Measurements from ENCODE around the gene CCR2.
"Not testable (repeated sequence)": the region's sequence is repeated elsewhere in the genome, so short reads cannot be mapped to it uniquely, and the experiment has no call there.

The CCR2 gene

DNA sequence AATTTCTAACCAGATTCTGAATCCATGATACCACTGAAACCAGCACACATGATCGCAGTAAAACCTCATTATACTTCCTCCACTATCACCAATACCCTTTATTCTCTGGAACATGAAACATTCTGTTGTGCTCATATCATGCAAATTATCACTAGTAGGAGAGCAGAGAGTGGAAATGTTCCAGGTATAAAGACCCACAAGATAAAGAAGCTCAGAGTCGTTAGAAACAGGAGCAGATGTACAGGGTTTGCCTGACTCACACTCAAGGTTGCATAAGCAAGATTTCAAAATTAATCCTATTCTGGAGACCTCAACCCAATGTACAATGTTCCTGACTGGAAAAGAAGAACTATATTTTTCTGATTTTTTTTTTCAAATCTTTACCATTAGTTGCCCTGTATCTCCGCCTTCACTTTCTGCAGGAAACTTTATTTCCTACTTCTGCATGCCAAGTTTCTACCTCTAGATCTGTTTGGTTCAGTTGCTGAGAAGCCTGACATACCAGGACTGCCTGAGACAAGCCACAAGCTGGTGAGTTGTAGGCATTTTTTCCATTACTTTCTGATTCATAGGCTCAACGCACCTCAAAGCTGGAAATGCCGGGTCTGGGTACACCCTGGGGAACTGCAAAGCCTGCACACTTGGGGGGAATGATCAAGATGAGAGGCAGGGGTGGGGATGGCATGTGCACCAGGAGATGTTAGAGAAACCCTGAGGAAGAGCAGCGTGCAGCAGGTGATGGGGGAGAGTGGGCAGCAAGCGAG is at the start of gene CCR2:
Gene CCR2, plus strand, starts transcription at position 465 of the 764 bp plus-strand sequence. CDS start 3,417 bp downstream, outside the sequence.
- DNase-seq, result no peak

DNA sequence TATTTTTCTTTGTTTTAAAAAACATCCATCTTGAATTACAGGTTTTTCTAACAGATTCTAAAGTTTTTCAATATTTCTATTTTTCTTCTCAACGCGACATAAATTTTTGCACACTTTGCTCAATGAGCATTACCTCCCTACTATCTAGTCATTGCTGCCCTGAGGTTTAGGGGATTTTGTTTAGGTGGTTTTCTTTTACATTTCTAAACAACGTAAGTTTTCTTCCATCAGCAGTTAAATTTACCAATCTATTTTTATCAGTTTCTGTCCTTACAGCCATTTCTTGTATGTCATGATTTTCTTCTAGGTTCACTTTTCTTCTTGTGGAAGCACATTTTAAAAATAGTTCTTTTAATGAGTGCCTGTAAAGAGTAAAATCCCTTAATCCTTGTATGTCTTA is 49.2 kb upstream of the CCR2 start:
- DNase-seq, result no peak

DNA sequence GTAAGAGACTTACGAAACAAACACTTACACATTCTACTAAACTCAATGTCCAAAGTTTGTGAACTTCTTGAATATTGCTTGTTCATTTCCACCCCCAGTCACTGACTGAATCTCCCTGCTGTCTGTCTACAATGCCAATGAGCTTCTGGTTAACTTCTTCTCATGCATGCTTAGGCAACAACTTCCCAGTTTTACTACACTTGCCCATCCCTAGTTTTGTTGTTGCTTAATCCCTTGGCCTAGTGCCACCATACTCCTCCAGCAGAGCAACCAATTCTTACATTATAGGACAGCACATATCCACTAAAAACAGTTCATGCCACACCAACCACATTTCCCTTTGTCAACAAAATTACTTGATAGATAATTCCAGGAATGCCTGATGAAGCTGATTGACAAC is 40.9 kb upstream of the CCR2 start:
- no peak for DNase-seq

DNA sequence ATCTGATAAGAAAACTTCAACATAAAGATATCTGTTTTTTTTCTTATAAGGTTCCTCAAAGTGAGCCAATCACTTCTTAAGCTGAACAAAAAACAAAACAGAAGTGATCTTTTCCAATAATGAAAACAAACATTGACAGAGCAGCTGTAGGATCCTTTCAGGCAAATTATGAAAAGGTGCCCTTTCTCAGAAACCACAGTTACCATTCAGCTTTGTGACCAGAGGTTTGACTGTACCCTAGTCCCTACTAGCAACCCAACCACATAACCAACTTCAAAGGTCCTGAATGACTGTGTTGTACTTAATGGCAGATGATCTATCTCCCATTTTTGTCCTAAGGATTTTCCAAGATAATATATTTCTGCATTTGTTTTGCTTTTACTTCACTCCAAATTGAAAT is 39.4 kb upstream of the CCR2 start:
- no peak for DNase-seq

DNA sequence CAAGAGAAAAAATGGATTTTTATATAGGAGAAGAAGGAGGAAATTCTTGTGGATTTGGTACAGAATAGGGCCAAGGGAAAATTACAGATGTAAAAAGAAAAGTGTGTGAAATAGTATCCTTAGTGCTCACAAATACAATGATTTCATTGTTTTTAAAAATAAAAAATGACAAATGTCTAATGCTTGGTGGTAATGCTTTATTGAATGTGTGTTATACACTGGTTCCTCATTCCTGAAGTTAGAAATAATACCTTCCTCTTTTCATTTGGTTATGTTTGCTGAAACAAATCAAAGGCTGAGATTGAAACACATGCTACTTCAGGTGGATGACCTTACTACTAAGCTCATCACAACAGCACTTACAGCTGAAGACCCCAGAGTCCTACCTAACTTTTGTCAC is 37.7 kb upstream of the CCR2 start:
- no peak for DNase-seq

DNA sequence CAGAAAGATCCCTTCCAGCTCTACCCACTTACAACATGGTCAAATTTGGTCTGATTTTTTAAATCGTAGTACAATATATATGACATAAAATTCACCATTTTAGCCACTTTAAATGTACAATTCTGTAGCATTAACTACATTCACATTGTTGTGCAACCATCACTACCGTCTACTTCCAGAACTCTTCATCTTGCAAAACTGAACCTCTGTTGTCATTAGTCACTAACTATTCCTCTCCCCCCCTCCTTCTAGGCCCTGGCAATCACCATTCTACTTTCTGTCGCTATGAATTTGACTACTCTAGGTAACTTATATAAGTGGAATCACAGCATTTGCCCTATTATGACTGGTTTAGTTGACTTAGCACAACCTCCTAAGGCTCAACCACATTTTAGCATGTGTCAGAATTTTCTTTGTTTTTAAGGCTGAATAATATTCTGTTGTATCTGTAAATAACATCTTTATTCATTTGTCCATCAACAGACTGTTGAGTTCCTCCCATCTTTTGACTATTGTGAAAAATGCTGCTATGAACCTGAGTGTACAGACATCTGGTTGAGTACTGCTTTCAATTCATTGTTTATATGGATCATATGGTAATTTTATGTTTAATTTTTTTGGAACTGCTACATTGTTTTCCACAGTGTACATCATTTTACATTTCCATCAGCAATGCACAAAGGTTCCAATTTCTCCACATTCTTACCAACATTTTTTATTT is 35.5 kb upstream of the CCR2 start:
- no peak for DNase-seq

DNA sequence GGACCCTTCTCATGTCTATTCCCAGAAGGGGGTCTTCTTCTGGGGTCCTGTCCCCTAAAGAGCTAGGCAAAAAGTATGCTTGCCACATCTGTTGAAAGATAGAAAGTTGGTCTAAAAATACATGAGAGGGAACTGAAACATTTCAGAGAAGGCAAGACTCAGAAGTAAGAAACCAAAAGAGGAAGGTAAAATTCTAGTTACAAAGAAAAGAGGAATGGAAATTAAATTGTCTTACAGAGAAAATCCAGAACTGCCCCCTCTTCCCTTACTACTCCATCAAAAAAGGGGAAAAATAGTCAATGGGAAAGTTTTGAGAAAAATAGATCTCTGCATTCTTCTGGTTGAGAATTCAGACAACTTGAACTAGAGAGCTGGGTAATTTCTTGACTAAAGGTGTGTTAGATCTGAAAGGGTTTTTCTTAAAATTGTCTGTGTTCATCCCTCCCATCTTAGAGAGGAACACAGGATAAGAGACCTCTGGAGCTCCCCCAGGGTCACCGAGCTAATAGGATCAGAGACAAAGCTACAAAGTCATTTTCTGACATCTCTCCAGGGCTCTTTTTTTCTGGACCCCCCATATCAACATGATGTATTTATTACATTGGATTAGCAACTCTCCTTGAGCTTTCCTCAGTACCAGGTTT is 32.3 kb upstream of the CCR2 start:
- no peak for DNase-seq

DNA sequence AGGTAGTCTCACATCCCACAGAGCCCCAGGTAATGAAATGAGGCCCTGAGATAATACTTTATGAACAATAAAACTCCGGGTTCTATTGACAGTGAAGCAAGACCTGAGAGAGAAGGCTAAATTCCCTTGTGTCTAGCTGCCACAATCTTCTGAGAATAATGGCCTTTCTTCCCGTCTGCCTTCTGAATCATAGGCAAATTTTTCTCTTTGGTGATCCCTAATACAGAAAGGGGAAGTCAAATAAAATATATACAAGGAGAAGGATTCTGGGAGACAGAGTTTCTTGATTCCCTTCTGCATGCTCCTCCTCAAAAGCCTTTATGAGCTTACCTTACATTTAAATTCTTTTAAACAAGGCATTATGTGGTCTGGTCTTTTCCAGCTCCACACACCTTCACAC is 29.9 kb upstream of the CCR2 start:
- no peak for DNase-seq

DNA sequence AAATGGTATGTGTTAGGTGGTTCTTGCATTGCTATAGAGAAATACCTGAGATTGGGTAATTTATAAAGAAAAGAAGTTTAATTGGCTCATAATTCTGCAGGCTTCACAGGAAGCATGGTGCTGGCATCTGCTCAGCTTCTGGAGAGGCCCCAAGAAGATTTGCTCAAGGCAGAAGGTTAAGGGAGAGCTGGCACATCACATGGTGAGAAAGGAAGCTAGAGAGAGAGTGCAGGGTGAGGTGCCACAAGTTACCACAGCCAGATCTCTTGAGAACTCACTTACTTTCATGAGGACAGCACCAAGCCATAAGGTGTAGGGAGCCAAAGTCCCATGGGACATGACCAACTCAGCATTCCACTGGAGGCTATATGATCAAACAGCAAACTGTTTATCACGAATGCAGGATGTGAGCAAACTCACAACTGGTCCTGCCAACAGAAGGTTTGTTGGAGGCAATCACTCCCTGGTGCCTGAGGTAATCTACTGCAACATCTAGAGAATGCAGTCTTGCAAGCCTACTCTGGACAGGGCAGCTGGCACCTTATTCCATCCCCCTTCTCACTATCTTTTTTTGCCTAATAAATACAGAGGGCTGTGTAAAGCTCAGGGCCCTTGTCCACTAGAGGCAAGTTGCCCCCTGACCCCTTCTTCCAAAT is 28.1 kb upstream of the CCR2 start:
- no peak for DNase-seq

DNA sequence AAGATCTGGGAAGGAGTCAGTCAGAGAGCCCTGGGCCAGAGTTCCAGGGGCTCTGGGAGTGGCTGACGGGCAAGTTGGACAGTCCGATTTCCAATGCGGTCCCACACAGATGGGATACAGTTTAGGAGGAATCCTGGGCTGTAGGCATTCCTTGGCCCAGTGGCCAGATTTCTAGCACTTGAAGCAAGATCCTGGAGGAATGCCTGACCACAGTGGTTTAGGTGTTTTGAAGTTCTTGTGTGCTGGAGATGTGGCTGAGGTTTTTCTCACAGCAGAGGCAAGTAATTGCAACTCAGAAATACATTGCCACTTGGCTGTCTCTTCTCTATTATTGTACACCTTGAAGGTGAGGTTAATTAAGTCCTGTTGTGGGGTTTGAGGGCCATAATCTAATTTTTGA is 23.2 kb upstream of the CCR2 start:
- not testable (repeated sequence) for DNase-seq

DNA sequence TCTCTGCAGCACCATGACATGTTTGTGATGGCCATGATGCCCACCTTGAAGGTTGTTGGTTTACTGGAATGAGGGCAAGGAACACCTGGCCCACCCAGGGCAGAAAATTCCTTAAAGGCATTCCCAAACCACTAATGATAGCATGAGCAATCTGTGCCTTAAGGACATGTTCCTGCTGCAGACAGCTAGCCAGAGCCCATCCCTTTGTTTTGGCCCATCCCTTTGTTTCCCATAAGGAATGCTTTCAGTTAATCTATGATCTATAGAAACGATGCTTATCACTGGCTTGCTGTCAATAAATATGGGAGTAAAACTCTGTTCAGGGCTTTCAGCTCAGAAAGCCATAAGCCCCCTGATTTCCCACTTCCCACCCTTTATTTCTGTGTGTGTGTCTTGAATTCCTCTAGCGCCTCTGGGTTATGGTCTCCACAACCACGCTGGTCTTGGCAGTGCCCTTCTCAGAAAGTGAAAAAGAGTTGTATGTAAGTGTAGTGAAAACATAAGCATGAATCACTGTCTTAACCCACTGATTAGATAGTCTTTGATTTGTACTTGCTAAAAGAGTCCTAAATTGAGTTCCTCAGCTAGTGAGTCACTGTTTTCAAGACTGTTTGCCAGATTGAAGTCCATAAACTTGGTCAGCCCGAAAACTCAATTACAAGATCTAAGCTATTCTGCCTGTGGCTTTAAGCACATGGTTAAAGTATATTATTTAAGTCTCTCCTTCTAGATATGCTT is 19.0 kb upstream of the CCR2 start:
- DNase-seq, result no peak

DNA sequence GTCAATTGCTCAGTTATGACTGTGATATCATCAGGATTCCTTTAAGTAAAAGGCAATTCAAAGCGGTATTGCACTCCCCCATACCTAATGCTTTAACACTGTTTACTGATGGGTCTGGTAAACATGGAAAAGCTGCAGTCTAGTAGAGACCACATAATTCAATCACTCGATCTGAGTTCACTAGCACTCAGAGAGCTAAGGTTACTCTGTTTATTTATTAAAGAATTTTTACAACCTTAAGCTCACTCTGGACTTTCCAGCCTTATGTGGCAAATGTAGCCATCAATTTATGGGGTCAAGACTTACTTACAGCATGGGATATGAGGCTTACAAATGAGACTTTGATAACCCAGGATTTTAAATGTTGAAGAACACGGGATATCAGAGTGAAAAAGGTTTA is 18.4 kb upstream of the CCR2 start:
- DNase-seq, result no peak

DNA sequence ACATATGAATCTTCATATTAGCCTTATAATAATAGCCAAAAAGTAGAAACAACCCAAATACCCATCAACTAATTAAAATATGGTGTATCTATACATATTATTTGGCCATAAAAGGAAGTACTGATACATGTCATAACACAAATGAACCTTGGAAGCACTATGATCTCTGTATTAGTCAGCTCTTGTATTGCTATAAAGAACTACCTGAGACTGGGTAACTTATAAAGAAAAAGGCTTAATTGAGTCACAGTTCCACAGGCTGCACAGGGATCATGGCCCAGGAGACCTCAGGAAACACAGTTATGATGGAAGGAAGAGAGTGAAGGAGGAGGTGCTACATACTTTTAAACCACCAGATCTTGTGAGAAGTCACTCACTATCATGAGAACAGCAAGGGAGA is 16.0 kb upstream of the CCR2 start:
- no peak for DNase-seq

DNA sequence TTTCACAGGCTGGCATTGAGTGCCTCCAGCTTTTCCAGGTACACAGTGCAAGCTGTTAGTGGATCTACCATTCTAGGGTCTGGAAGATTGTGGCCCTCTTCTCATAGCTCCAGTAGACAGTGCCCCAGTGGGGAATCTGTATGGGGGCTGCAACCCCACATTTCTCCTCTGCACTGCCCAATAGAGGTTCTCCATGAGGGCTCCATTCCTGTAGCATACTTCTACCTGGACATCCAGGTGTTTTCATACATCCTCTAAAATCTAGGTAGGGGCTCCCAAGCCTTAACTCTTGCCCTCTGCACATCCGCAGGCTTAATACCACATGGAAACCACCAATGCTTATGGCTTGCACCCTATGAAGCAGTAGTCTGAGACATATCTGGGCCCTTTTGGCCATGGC is 15.1 kb upstream of the CCR2 start:
- no peak for DNase-seq

DNA sequence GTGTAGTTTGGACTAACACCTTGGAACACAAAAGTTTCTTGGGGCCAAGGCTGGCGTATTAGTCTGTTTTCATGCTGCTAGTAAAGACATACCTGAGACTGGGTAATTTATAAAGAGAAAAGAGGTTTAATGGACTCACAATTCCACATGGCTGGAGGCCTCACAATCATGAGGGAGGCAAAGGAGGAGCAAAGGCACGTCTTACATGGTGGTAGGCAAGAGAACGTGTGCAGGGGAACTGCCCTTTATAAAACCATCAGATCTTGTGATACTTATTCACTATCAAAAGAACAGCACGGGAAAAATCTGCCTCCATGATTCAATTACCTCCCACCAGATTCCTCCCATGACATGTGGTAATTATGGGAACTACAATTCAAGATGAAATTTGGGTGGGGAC is 9.4 kb upstream of the CCR2 start:
- no peak for DNase-seq

DNA sequence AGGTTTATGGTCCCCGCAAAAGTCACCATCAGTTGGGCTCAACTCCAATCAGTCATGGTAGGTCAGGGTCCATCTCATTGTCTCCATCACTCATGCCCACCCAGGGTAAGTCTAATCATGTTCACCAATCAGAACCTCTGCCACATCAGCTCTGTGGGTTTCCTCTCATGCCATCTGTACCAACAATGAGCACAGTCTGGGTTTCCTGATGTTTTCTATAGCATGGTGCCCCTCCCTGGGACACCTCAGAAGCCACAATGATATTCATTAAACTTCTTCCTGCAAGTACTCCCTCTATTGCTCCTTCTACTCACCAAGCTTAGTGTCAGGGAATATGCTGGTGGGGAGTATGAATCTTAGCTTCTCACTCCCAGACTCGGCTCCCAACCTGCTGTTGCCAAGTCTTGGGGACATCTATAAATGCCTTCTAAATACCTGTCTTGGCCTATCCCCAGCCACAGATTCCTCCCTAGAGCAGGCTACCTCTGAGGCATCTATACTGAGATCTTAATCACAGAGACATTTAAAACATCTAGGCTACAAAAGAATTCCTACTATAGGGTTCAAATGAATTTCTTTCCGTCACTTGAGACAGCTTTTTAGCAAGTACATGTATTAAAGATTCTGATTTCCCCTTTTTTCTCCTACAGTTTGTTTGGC is 5.0 kb upstream of the CCR2 start:
- no peak for DNase-seq

DNA sequence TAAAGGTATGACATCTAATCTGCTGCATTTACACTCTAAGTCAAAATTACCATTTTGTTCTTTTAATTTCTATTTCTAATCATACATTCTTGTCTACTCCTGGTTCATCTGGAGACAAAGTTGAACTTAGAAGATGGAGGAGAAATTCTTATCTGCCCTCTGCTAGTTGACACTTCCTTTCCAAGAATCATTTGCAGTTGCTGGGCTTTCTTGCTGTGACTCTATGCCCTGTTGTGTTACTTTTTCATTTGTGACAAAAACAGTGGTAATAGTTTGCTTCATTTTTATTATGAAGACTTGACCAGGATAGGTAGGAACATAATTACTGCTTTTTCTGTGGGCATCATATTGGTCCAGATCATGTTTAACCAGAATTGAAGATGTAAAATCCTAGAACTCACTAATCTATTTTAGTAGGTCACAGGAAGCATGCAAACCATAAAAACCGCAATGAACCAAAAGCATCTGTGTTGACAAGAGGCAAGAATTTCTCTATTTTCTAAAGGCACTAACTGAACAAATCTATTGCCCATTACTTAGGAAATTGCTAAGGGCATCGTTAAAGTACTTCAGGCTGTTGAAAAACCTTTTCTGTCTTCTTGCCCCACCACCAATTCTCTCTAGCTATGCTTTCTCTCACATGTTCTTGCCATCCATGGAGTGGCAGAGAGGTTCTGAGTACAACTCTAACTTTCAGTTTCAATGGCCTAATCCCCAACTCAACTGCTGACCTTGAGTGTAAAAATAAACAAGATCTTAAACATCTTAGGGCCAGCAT is 4.2 kb upstream of the CCR2 start:
- DNase-seq, result no peak

DNA sequence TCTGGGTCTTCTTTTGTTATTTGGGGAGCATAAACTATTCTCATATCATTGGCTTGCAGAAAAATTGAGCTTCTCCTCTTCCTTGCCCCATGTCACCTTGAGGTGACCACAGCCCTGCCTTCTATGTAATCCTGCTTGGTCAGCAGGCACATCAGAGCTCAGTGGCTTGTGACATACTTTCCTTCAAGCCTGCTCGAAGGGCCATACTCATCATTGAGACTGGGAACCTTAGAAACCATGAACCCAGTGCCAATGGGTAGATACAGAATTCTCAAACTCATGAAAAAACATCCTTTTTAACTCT is 3.7 kb upstream of the CCR2 start:
- DNase-seq, result no peak

DNA sequence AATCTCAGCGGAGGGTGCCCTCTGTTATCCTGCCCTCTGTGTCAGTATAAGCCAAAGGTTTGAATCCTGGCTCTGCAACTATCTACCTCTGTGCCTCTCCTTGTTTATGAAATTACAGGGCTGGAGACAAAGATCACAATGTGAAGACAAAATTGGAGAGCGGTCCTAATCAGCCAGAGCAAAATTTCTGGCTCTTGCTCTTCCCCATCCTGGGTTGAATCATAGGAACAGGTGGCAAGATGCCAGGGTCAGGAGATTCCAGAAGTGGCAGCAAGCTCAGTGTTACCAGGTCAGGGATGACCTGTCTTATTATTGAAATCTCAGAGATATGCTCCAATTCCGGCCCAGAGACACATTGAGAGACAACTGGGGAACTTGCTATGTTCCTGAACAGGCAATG is 2.3 kb upstream of the CCR2 start:
- no peak for DNase-seq

DNA sequence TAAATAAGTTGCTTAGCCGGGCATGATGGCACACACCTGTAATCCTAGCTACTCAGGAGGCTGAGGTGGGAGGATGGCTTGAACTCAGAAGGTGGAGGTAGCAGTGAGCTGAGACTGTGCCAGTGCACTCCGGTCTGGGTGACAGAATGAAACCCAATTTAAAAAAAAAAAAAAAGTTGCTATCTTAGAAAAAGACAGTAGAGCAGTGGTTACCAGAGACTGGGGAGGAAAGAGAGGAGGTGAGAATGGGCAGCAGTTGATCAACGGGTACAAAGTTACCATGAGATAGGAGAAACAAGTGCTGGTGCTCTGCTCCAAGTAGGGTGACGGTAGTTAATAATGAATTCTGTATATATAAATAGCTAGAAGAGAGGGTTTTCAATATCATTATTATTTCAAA is 821 bp upstream of the CCR2 start:
- DNase-seq, result no peak

DNA sequence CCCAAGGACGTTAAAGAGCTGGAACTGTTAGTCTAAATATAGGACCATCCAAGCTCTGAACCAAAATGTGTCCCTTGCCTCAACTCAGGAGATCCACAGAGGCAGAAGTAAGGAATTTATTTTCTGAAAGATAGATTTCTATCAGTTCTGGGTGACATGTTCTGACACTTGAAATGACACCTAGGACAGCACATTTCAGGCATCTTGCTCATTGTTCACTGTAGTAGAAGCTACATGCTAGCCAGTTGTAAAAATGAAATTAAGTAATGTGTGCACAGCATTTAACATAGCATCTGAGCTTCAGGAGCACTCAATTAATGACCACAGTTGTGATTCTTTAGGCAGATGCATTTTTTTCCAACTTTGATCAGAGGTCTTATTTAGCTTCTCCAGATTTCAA is 567 bp downstream of the CCR2 start:
- DNase-seq, result no peak

DNA sequence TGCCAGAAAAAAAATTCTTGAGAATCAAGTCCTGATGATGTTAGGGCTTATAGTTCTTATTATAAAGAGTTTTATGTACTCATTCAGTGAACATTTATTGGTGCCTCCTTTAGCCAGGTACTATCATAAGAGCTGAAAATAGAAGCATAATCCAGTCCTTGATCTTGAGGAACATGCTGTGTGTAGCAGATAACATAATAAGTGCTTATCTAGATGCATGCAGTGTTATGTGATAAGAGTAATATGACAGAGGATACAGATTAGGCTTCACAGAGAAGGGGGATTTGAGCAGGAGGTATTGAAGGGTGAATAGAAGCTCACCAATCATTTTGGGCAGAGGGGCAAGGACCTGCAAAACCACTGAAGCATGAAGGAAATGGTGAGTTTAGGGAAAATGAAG is 1.1 kb downstream of the CCR2 start:
- no peak for DNase-seq
